Endothelial cell of umbilical vein (primary cell): ENCODE data around the gene DLEU7. TPM values are rescaled to one million over a fixed set of nuclear protein-coding genes. Genes with fewer than 3 reads are reported as not detected.

ENCODE experiments used
- BruUV-seq: library from RNA; stranded (reverse); fragments of 400-500 nt; replicated peaks from 2 replicates; lab custom pipeline; 2021; lab: Mats Ljungman, UMichigan
- CTCF ChIA-PET: fragments of 300-600, 350-600 bp; sonication (Branson Sonifier 250); formaldehyde crosslinking; loops from one replicate; lab custom pipeline; 2021; ENCODE audit warnings: antibody characterized with exemption, inconsistent platforms; lab: Charles Lee
- POLR2A ChIA-PET: fragments of 300-600, 350-600 bp; sonication (Branson Sonifier 250); formaldehyde crosslinking; loops from one replicate; lab custom pipeline; 2021; ENCODE audit warnings: antibody characterized with exemption, inconsistent platforms; lab: Charles Lee
- DNase-seq: peaks from one replicate; pipeline ENCODE4 v3.0.0-alpha.2; 2011; ENCODE audit warnings: low read depth, low spot score
- FAIRE-seq: peaks from 2 replicates; lab custom pipeline; 2011; peaks lifted over from hg19 to GRCh38; lab: Jason Lieb, UNC
- H2AFZ ChIP-seq: 2 replicates; pipeline ENCODE4 v1.6.0; 2012; ENCODE audit warnings: low read depth, low read length, control low read depth, inconsistent platforms
- H3K27ac ChIP-seq: 2 replicates; pipeline ENCODE4 v1.5.1; 2011; ENCODE audit warnings: low read depth, mild to moderate bottlenecking, control low read depth, low read length, moderate library complexity; ENCODE audit not compliant: insufficient read depth
- H3K27me3 ChIP-seq, 2 experiments: 2 replicates each; pipeline versions ENCODE4 v1.6.0 to v1.6.1; 2011; ENCODE audit warnings: low read length in 2 of 2, mixed read lengths in 1 of 2; ENCODE audit not compliant: control insufficient read depth in 2 of 2, insufficient read depth in 2 of 2
- H3K36me3 ChIP-seq, 2 experiments: 2 replicates in 1 of 2; 3 replicates in 1 of 2; pipeline ENCODE4 v1.5.1; 2011; ENCODE audit warnings: low read length in 2 of 2, mild to moderate bottlenecking in 1 of 2, moderate library complexity in 1 of 2; ENCODE audit not compliant: control insufficient read depth in 2 of 2, insufficient read depth in 2 of 2; ENCODE audit errors: extremely low read depth in 1 of 2
- H3K4me1 ChIP-seq: 3 replicates; pipeline ENCODE4 v1.5.1; 2011; ENCODE audit warnings: mild to moderate bottlenecking, low read length; ENCODE audit not compliant: control insufficient read depth, insufficient read depth; ENCODE audit errors: extremely low read depth
- H3K4me2 ChIP-seq: 2 replicates; pipeline ENCODE4 v1.6.1; 2011; ENCODE audit warnings: low read length, control low read depth, mixed read lengths; ENCODE audit not compliant: insufficient read depth
- H3K4me3 ChIP-seq, 3 experiments: fragments of 200-600 bp in 1 of 3; sonication (generic), shearing (Covaris generic) in 1 of 3; replicated peaks in 1 of 3; 2 replicates each; pipeline ENCODE4 v1.5.1; 2011 to 2016; ENCODE audit warnings: control low read depth in 3 of 3, low read length in 3 of 3, mild to moderate bottlenecking in 2 of 3, inconsistent platforms in 1 of 3, low read depth in 1 of 3, moderate library complexity in 1 of 3; ENCODE audit not compliant: insufficient read depth in 1 of 3
- H3K79me2 ChIP-seq: 2 replicates; pipeline ENCODE4 v1.6.0; 2012; ENCODE audit warnings: low read length, inconsistent platforms; ENCODE audit not compliant: control insufficient read depth, insufficient read depth
- H3K9ac ChIP-seq: replicated peaks from 2 replicates; pipeline ENCODE3; 2011; ENCODE audit warnings: low read length, control low read depth; ENCODE audit not compliant: insufficient read depth; ENCODE audit errors: extremely low read depth
- H3K9me1 ChIP-seq: replicated peaks from 3 replicates; pipeline ENCODE4 v1.6.0; 2011; ENCODE audit warnings: mild to moderate bottlenecking, low read length; ENCODE audit not compliant: control insufficient read depth, insufficient read depth; ENCODE audit errors: extremely low read depth
- H3K9me3 ChIP-seq: replicated peaks from 2 replicates; pipeline ENCODE4 v1.5.1; 2012; ENCODE audit warnings: low read length, inconsistent platforms; ENCODE audit not compliant: control insufficient read depth, insufficient read depth
- H4K20me1 ChIP-seq: replicated peaks from 2 replicates; pipeline ENCODE3; 2011; ENCODE audit warnings: mild to moderate bottlenecking, low read length; ENCODE audit not compliant: control insufficient read depth, insufficient read depth; ENCODE audit errors: extremely low read depth
- EZH2 ChIP-seq: IDR thresholded peaks from 2 replicates; pipeline ENCODE4 v1.6.1; 2012; ENCODE audit warnings: borderline replicate concordance, low read depth, mild to moderate bottlenecking, moderate library complexity, low read length, inconsistent platforms; ENCODE audit not compliant: severe bottlenecking
- FOS ChIP-seq: IDR thresholded peaks from 2 replicates; pipeline ENCODE4 v1.6.1; 2011; ENCODE audit warnings: mild to moderate bottlenecking, low read length, moderate library complexity, borderline replicate concordance; ENCODE audit not compliant: insufficient read depth
- JUN ChIP-seq: IDR thresholded peaks from 2 replicates; pipeline ENCODE4 v1.6.1; 2011; ENCODE audit warnings: borderline replicate concordance, low read depth; ENCODE audit not compliant: insufficient read length, insufficient read depth
- MYC ChIP-seq: IDR thresholded peaks from one replicate; pipeline ENCODE4 v1.6.1; 2011; ENCODE audit warnings: mild to moderate bottlenecking, low read depth, low read length
- POLR2A ChIP-seq: IDR thresholded peaks from 2 replicates; pipeline ENCODE4 v1.6.1; 2012; ENCODE audit warnings: low read depth, mild to moderate bottlenecking, control low read depth, low read length
- POLR2AphosphoS5 ChIP-seq: IDR thresholded peaks from 2 replicates; pipeline ENCODE4 v1.6.1; 2012; ENCODE audit warnings: low read depth, mild to moderate bottlenecking, control low read depth, low read length, moderate library complexity; ENCODE audit not compliant: insufficient read depth
- dilution Hi-C: fragments of 300-500 bp; cut with MboI; formaldehyde crosslinking; loops from one replicate; pipeline ENCODE4 v1.15.0; 2019; ENCODE audit warnings: low sequenced_read_pairs; ENCODE audit not compliant: extremely low pct_ligation_motif_present
- intact Hi-C: fragments of 100-400 bp; cut with micrococcal nuclease; formaldehyde crosslinking; loops from one replicate; pipeline ENCODE4 v1.10.0; 2022
- polyA plus RNA-seq, 4 experiments: library from polyadenylated mRNA; depleted of rRNA in 3 of 4; stranded (reverse) in 3 of 4; unstranded in 1 of 4; fragments of >200 nt; gene quantifications; 2 replicates each; pipeline versions ENCODE4 v1.2.1 to v1.2.3, GENCODE V29; 2011 to 2012; ENCODE audit warnings: missing spikeins in 1 of 4
- total RNA-seq: library from RNA; stranded (reverse); gene quantifications from 2 replicates; pipeline ENCODE4 v1.2.3, GENCODE V29; 2021
- TF ChIP-seq, protein P1 (sequence below): IDR thresholded peaks from 2 replicates; pipeline ENCODE4 v1.6.1; 2011; ENCODE audit not compliant: insufficient read depth, insufficient read length
- TF ChIP-seq, protein P2 (sequence below), 2 donors: IDR thresholded peaks; 1 replicate in 1 of 2; 2 replicates in 1 of 2; pipeline ENCODE4 v1.5.1; 2011; ENCODE audit warnings: low read length in 2 of 2, mild to moderate bottlenecking in 2 of 2, moderate library complexity in 2 of 2, control low read depth in 1 of 2, inconsistent platforms in 1 of 2, low read depth in 1 of 2; ENCODE audit not compliant: insufficient read depth in 1 of 2; ENCODE audit errors: extremely low read depth in 1 of 2

Gene DLEU7
- total and polyA plus RNA-seq, 2 donors (not counting 3 experiments of a cell fraction or from before 2014, with no cell fraction given) = not detected

DNA sequence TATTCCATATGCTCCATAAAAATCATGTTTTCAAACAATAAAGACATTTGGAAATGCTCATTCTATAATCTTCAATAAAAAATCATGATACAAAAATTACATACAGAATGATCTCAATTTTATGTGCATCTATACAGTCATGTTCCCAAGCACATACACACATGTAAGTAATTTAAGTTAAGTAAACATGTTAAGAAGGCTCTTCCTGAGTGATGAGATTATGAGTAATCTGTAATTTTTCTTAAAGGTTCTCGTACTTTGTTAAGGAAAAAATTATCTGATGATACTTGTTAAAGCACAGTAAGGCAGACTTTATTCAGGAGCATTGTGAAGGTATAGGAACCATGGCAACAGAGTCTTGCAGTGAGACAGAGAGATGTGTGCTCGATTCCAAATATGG lies 30.0 kb upstream of the DLEU7 start:
- H3K9ac ChIP-seq = no peak overlapping the region
- BruUV-seq = no TSS peak

More for the DNA sequence above, 30.0 kb upstream of the DLEU7 start:
- no peak overlapping the region for H3K4me3 ChIP-seq
- intact Hi-C loops (no loop called here), dilution Hi-C loops (no loop called here)
- ChIA-PET CTCF (no interaction called here), POLR2A (no interaction called here)
- no peaks in the 10 kb centered on the region for H3K9me3 ChIP-seq
- H3K27ac ChIP-seq = no peak overlapping the region
- H3K4me2 ChIP-seq = no peak overlapping the region
- no peak for FAIRE-seq
- H3K36me3 ChIP-seq = no peaks in the 10 kb centered on the region
- no peak overlapping the region for H2AFZ ChIP-seq
- H3K4me1 ChIP-seq = no peaks in the 10 kb centered on the region
- H3K27me3 ChIP-seq = peaks cover 4 to 7% of the 10 kb centered on the region in 2 experiments
- no peaks in the 10 kb centered on the region for H3K9me1 ChIP-seq
- no peaks in the 10 kb centered on the region for H3K79me2 ChIP-seq
- no peak for DNase-seq
- TF ChIP-seq MYC (no peak), POLR2A (no peak), EZH2 (no peak), POLR2AphosphoS5 (no peak), FOS (no peak), JUN (no peak)
- TF ChIP-seq, protein P1, sequence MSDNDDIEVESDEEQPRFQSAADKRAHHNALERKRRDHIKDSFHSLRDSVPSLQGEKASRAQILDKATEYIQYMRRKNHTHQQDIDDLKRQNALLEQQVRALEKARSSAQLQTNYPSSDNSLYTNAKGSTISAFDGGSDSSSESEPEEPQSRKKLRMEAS = no peak
- TF ChIP-seq, protein P2, sequence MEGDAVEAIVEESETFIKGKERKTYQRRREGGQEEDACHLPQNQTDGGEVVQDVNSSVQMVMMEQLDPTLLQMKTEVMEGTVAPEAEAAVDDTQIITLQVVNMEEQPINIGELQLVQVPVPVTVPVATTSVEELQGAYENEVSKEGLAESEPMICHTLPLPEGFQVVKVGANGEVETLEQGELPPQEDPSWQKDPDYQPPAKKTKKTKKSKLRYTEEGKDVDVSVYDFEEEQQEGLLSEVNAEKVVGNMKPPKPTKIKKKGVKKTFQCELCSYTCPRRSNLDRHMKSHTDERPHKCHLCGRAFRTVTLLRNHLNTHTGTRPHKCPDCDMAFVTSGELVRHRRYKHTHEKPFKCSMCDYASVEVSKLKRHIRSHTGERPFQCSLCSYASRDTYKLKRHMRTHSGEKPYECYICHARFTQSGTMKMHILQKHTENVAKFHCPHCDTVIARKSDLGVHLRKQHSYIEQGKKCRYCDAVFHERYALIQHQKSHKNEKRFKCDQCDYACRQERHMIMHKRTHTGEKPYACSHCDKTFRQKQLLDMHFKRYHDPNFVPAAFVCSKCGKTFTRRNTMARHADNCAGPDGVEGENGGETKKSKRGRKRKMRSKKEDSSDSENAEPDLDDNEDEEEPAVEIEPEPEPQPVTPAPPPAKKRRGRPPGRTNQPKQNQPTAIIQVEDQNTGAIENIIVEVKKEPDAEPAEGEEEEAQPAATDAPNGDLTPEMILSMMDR (IDR thresholded peaks at IDR 0.05; ENCODE audit: extremely low read depth in 1 of 2, insufficient read depth in 1 of 2, low read depth in 1 of 2, low read length in 2 of 2) = no peak
- H4K20me1 ChIP-seq = no peaks in the 10 kb centered on the region
